ENCODE data around the gene SEMA6B.

DNA sequence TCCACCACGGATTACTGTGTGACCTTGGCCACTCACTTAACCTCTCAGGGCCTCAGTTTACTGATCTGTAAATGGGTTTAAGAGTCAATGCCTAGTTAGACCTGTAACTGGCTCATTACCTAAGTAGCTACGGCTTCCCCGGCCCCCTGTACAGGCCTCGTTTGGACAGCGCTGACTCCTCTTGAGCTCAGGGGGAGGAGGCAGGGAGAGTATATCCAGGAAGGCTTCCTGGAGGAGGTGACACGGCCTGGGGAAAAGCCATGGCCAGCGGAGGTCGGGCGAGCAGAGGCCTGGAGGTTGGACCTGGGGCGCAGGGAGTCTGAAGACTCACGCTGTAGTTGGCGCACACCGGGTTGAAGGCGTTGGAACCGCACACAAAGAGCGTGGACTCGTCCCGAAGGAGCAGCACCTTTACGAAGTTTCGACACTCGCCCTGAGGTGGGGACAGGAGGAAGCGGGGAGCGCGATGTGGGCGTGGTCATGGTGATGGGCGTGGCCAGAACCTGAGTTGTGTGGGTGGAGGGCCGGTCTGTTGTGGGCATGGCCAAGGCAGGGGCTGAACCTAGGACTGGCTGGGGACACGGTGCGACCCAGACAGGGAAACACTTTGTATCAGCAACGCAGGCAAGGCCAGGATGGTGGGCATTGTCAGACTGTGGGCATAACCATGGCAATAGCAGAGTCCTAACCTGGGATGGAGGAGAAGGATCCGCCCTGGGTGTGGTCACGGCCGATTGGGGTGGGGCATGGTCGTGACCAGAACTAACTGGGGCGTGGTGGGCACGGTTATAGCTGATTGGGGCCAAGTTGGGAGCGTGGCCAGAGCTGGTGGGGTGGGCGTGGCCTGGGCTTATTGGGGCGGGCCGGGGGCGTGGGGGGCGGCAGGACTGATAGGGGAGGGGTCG lies 3.6 kb downstream of the SEMA6B start:
- TF ChIP-seq, protein P1, sequence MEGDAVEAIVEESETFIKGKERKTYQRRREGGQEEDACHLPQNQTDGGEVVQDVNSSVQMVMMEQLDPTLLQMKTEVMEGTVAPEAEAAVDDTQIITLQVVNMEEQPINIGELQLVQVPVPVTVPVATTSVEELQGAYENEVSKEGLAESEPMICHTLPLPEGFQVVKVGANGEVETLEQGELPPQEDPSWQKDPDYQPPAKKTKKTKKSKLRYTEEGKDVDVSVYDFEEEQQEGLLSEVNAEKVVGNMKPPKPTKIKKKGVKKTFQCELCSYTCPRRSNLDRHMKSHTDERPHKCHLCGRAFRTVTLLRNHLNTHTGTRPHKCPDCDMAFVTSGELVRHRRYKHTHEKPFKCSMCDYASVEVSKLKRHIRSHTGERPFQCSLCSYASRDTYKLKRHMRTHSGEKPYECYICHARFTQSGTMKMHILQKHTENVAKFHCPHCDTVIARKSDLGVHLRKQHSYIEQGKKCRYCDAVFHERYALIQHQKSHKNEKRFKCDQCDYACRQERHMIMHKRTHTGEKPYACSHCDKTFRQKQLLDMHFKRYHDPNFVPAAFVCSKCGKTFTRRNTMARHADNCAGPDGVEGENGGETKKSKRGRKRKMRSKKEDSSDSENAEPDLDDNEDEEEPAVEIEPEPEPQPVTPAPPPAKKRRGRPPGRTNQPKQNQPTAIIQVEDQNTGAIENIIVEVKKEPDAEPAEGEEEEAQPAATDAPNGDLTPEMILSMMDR (IDR thresholded peaks at IDR 0.05), result no peak
- TF ChIP-seq POLR2A (IDR thresholded peaks at IDR 0.05; ENCODE audit: low read depth), result no peak
- TF ChIP-seq POLR2AphosphoS5 (IDR thresholded peaks at IDR 0.05), result no peak

Measured in esophagus muscularis mucosa (tissue), 3 donors.